Measurements from ENCODE around the gene DLGAP1. TPM values are rescaled to one million over a fixed set of nuclear protein-coding genes. Genes with fewer than 3 reads are reported as not detected.

The DLGAP1 gene
- total RNA-seq, 1 donor from 2014 or later = 5.4 TPM

DNA sequence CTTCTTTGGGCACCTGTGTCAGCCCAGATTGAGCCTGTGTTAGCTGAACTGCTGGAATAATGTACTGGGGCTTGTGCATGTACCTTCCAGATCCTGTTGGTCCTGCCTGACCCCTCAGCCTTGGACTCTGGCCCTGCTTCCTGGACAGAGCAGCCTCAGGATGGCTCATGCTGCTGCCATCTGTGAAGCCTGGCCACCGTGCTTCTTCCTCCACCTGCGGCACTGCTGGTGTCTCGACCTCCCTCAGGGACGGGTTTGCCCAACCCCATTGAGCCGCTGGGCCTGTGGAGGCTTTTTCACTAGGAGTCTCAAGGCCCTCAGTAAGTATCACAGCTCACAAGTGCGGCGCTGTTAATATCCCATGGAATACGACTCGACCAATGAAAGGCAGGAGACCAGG is 662.4 kb downstream of the DLGAP1 start:
- Histone ChIP-seq H3K36me3 (no peaks in the 10 kb centered on the region), H3K9me3 (no peaks in the 10 kb centered on the region), H3K27me3 (no peaks in the 10 kb centered on the region), H3K4me1 (no peaks in the 10 kb centered on the region), H3K4me3 (no peak overlapping the region), H3K27ac (no peak overlapping the region)
- no peak for ATAC-seq
- TF ChIP-seq, protein P1, sequence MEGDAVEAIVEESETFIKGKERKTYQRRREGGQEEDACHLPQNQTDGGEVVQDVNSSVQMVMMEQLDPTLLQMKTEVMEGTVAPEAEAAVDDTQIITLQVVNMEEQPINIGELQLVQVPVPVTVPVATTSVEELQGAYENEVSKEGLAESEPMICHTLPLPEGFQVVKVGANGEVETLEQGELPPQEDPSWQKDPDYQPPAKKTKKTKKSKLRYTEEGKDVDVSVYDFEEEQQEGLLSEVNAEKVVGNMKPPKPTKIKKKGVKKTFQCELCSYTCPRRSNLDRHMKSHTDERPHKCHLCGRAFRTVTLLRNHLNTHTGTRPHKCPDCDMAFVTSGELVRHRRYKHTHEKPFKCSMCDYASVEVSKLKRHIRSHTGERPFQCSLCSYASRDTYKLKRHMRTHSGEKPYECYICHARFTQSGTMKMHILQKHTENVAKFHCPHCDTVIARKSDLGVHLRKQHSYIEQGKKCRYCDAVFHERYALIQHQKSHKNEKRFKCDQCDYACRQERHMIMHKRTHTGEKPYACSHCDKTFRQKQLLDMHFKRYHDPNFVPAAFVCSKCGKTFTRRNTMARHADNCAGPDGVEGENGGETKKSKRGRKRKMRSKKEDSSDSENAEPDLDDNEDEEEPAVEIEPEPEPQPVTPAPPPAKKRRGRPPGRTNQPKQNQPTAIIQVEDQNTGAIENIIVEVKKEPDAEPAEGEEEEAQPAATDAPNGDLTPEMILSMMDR (IDR thresholded peaks at IDR 0.05) = no peak
- intact Hi-C loops (cut with DNase I) = no loop called here
- no peak for DNase-seq

DNA sequence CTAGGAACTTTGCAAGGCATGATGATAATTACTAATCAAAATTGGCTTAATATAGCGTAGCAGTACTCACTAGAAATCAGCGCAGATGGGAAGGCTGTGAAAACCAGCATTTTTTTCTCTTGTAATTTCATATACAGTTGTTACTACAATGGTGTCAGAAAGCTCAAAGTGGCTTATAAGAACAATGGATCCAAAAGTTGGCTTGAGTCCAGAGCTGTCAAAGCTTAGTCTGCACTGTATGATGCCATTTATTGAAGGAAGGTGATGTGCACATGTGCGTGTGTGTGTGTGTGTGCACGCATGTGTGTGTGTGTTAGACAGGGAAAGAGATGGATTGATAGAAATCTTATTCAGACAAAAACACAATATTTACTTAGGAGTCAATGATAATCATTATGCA is 663.9 kb downstream of the DLGAP1 start:
- Histone ChIP-seq H3K27ac (no peak overlapping the region), H3K9me3 (no peaks in the 10 kb centered on the region), H3K4me3 (no peak overlapping the region), H3K27me3 (no peaks in the 10 kb centered on the region), H3K36me3 (no peaks in the 10 kb centered on the region), H3K4me1 (no peaks in the 10 kb centered on the region)
- ATAC-seq (no peak), DNase-seq (no peak)
- TF ChIP-seq, protein P1 (IDR thresholded peaks at IDR 0.05) = no peak
- intact Hi-C loops (cut with DNase I) = no loop called here

DNA sequence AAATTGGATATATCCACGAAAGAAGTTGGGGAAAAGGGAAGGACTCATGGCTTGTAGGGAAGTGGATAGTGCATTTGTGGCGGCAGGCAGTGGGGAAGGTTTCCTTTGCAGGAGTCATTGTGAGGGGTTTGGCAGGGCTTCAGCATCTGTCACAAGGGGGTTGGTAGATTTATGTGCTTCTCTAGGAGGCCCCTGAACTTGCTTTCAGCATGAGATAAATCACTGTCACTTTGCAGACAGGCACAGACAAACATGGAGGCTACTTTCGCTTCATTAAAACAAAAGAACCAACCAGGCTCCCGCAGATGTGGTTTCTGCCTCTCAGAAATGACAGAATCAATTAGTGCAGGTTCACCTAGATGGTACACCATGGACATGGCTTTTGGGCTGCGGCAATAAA is 664.4 kb downstream of the DLGAP1 start:
- H3K9me3 ChIP-seq = no peaks in the 10 kb centered on the region
- intact Hi-C loops (cut with DNase I) = no loop called here
- H3K27ac ChIP-seq = no peak overlapping the region
- no peak for DNase-seq
- H3K36me3 ChIP-seq = no peaks in the 10 kb centered on the region
- H3K27me3 ChIP-seq = no peaks in the 10 kb centered on the region
- no peak overlapping the region for H3K4me3 ChIP-seq
- TF ChIP-seq, protein P1 (IDR thresholded peaks at IDR 0.05) = no peak
- no peak for ATAC-seq
- no peaks in the 10 kb centered on the region for H3K4me1 ChIP-seq

DNA sequence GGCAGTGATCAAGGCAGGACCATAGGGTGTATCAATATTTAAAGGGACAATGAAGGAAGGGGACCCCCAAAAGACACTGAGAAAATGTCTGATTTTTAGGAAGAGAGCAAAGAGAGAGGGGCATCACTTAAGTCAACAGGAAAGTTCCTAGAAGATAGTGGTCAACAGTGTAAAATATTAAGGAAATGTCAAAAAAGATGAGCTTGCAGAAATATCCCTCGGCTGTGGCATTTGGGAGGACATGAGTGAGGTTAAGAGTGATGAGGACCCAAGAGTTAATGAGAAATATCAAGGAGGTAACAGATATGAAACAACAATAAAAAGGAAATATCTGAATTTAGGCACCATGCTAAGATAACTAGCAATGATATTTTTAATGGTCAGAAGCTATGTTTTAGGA is 665.6 kb downstream of the DLGAP1 start:
- no peaks in the 10 kb centered on the region for H3K27me3 ChIP-seq
- no peak overlapping the region for H3K27ac ChIP-seq
- no peak overlapping the region for H3K4me3 ChIP-seq
- H3K4me1 ChIP-seq = no peaks in the 10 kb centered on the region
- DNase-seq (no peak), ATAC-seq (no peak)
- no peaks in the 10 kb centered on the region for H3K36me3 ChIP-seq
- intact Hi-C loops (cut with DNase I) = no loop called here
- TF ChIP-seq, protein P1 (IDR thresholded peaks at IDR 0.05) = no peak
- H3K9me3 ChIP-seq = no peaks in the 10 kb centered on the region

DNA sequence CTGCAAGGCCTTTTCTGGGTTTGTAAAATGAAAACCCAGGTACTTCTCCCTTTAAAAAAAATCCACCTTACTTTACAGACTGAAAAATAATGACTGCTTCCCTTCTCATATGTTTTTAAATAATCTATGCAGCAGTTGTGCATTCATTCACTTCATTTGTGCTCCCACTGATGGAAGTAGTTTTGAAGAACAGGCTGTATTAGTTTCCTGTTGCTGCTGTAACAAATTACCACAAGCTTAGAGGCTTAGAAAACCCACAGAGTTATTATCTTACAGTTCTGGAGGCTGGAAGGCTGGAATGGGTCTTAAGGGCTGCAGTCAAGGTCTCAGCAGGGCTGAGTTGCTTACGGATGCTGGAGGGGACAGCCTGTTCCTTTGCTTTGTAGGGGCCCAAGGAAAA is 670.2 kb downstream of the DLGAP1 start:
- no peaks in the 10 kb centered on the region for H3K27me3 ChIP-seq
- H3K9me3 ChIP-seq = no peaks in the 10 kb centered on the region
- TF ChIP-seq, protein P1 (IDR thresholded peaks at IDR 0.05) = no peak
- intact Hi-C loops (cut with DNase I) = no loop called here
- no peak overlapping the region for H3K27ac ChIP-seq
- no peak overlapping the region for H3K4me3 ChIP-seq
- DNase-seq (no peak), ATAC-seq (no peak)
- no peaks in the 10 kb centered on the region for H3K4me1 ChIP-seq
- no peaks in the 10 kb centered on the region for H3K36me3 ChIP-seq

DNA sequence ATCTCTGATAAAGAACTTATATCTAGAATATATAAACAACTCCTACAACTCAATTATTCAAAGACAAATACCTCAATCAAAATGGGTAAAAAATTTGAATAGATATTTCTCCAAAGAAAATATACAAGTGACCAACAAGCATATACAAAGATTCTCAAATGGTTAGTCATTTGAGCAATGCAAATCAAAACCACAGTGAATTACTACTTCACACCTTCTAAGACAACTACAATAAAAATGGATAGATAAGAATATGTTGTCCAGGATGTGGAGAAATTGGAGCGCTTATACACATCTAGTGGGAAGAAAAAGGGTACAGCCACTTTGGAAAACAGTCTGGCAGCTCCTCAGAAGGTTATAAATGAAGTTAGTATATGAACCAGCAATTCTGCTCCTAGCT is 672.2 kb downstream of the DLGAP1 start:
- Histone ChIP-seq H3K4me3 (no peak overlapping the region), H3K9me3 (no peaks in the 10 kb centered on the region), H3K36me3 (no peaks in the 10 kb centered on the region), H3K27me3 (no peaks in the 10 kb centered on the region), H3K27ac (no peak overlapping the region), H3K4me1 (no peaks in the 10 kb centered on the region)
- DNase-seq (no peak), ATAC-seq (no peak)
- intact Hi-C loops (cut with DNase I) = no loop called here
- TF ChIP-seq, protein P1 (IDR thresholded peaks at IDR 0.05) = no peak
